H1 (cell line): Measurements from ENCODE around the gene RPS15. TPM values are rescaled to one million over a fixed set of nuclear protein-coding genes. Genes with fewer than 3 reads are reported as not detected.

Source experiments
- CHD7 ChIP-seq: fragments of 300-600 bp; sonication (generic); IDR thresholded peaks from 2 replicates; pipeline ENCODE4 v1.7.1; 2012; ENCODE audit warnings: low read length, moderate library complexity, mild to moderate bottlenecking, inconsistent platforms; ENCODE audit not compliant: insufficient replicate concordance
- EGR1 ChIP-seq: IDR thresholded peaks from 2 replicates; pipeline ENCODE4 v1.6.1; 2011; ENCODE audit warnings: low read depth, low read length, borderline replicate concordance
- EZH2 ChIP-seq: fragments of 200-600 bp; sonication (generic); IDR thresholded peaks from 2 replicates; pipeline ENCODE4 v1.7.1; 2012; ENCODE audit warnings: low read depth, mild to moderate bottlenecking, moderate library complexity, low read length, inconsistent platforms; ENCODE audit not compliant: severe bottlenecking
- GABPA ChIP-seq: IDR thresholded peaks from 2 replicates; pipeline ENCODE4 v1.6.1; 2011; ENCODE audit warnings: mild to moderate bottlenecking, low read length, moderate library complexity, borderline replicate concordance; ENCODE audit not compliant: insufficient read depth
- PHF8 ChIP-seq: fragments of 200-600 bp; sonication (generic); conservative IDR thresholded peaks from 2 replicates; pipeline ENCODE4 v1.7.1; 2012; ENCODE audit warnings: low read depth, mild to moderate bottlenecking, inconsistent platforms, low read length, moderate library complexity
- RAD21 ChIP-seq, 2 experiments: IDR thresholded peaks in 1 of 2; conservative IDR thresholded peaks in 1 of 2; 2 replicates each; pipeline ENCODE4 v1.6.1; 2011; ENCODE audit warnings: low read depth in 2 of 2, low read length in 2 of 2, improper control_type of control experiment in 1 of 2, inconsistent platforms in 1 of 2, mild to moderate bottlenecking in 1 of 2, moderate library complexity in 1 of 2
- SIX5 ChIP-seq: IDR thresholded peaks from 2 replicates; pipeline ENCODE4 v1.6.1; 2011; ENCODE audit warnings: mild to moderate bottlenecking, low read depth, low read length
- SP2 ChIP-seq: IDR thresholded peaks from 2 replicates; pipeline ENCODE4 v1.6.1; 2012; ENCODE audit warnings: mild to moderate bottlenecking, low read length, inconsistent platforms
- YY1 ChIP-seq: IDR thresholded peaks from 2 replicates; pipeline ENCODE4 v1.6.1; 2011; ENCODE audit warnings: low read depth, mild to moderate bottlenecking, low read length
- polyA plus RNA-seq, 7 experiments: library from polyadenylated mRNA; depleted of rRNA in 3 of 7; stranded (reverse) in 5 of 7; unstranded in 2 of 7; fragments of >200 nt in 5 of 7; fragments of 200-250 nt in 2 of 7; gene quantifications; 1 replicate in 5 of 7; 2 replicates in 1 of 7; 4 replicates in 1 of 7; pipeline versions ENCODE4 v1.2.1 to v1.2.3, GENCODE V29; 2011 to 2013; ENCODE audit warnings: missing spikeins in 2 of 7, mixed read lengths in 2 of 7
- total RNA-seq: library from RNA; stranded (reverse); fragmentation: NEBNext Ultra II Directional; extraction: Animal tissue kit (Norgen Biotek cat#: 25700); gene quantifications from 2 replicates; pipeline ENCODE4 v1.2.1, GENCODE V29; 2021

RPS15 gene
- total and polyA plus RNA-seq, 2 of the 8 experiments (the other 6 are each of a cell fraction or from before 2014, with no cell fraction given): 1,562 to 3,890 TPM

- no peak for TF ChIP-seq EZH2
- TF ChIP-seq CHD7: no peak
- TF ChIP-seq YY1: no peak
- no peak for TF ChIP-seq GABPA
- no peak for TF ChIP-seq RAD21 (IDR thresholded peaks at IDR 0.05 in 1 of 2, conservative IDR thresholded peaks at IDR 0.05 in 1 of 2; ENCODE audit: low read depth in 2 of 2, low read length in 2 of 2)
- no peak for TF ChIP-seq SIX5
- TF ChIP-seq EGR1: no peak
- TF ChIP-seq SP2: no peak
- no peak for TF ChIP-seq PHF8
Measured at GRCh38 chr19:1402411-1403070, 35.7 kb upstream of the RPS15 start (continued).
